Pons (tissue), 1 donor: ENCODE results near the gene ZNF415.
"Not testable (repeated sequence)": the region's sequence is repeated elsewhere in the genome, so short reads cannot be mapped to it uniquely, and the experiment has no call there.

ENCODE experiments used
- DNase-seq: peaks from one replicate; pipeline ENCODE4 v3.0.0-alpha.2; 2016; ENCODE audit warnings: low spot score

ZNF415 gene

DNA sequence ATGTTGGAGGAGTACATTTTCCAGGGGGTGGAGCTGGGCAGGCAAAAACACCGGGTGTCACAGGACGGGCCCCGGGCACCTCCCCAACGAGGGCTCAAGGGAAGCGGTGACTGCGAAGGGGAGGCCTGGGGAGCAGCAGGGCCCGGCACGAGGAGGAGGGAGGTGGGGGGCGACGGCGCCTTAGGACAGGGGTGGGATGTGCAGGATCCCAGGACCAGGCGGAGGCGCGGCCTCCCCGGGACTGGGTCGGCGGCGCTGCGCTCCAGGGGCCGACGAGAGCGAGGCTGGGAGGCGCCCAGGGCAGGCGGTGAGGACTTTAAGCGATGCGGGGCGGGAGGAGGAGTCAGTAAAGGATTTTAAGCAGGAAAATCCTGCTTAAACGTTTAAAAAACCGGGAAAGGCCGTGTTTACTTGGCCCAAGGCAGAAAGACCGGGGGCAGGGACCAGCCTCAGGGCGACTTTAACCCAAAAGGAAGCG is 29.9 kb downstream of the ZNF415 start:
- no peak for DNase-seq

DNA sequence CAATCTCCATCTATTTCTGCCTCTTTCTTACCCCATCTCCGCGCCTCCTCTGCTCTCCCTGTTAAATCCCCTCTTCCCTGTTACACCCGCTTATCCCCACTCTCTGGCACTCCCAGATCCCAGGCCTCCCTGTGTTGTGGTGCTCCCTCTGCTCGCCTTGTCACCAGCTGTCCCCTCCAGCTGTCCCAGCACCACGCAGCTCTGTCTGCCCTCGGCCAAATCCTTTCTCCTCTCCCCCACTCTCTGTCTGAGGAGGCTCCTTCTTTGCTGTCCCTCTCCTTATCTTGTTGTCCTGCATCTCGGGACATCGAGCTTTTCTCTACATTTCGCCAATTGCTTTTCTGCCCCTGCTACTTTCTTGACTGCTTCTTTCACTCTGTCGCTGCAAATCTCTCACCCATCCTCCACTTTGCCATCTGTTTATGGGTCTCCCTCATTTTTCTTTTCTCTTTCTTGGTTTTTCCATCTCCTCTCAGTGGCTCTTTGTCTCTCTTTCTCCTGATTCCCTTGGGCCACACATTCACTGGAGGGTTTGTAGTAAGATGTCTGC is 30.4 kb downstream of the ZNF415 start:
- DNase-seq = peak; percentile 16

DNA sequence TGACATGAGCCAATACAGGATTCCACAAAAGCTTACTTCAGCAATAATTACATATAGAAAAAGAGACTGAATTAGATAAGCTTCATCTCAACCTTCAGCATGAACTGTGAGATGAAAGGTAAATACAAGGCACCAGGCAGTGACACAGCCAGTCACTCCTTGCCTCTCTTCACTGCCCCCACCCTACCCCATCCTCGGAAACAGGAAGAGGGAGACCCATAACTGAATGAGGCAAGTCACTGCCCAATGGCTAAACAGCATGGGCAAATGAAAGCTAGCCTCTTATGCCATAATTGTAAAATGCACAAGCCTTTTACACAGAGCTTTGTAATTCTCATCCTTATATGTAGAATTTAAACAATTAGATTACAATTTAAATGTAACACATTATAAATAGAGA is 31.2 kb downstream of the ZNF415 start:
- no peak for DNase-seq

DNA sequence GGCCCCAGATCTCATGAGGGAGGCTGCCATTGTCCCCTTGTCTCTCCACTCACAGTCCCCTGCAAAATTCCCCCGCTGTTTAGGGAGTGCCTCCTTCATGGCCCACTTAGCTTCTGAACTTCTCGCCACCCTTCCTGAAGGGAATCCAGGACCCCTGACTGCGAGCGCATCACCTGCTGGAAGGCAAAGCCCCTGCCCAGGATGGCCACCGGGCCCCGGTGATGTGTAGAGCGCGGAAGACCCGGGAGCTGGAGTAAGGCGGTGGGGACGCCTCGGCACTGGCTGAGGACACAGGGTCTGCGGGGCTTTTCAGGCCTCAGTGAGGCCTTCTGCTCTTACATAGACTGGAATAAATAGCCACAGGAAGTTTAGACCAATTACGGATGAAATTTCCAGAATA is 34.1 kb downstream of the ZNF415 start:
- not testable (repeated sequence) for DNase-seq

DNA sequence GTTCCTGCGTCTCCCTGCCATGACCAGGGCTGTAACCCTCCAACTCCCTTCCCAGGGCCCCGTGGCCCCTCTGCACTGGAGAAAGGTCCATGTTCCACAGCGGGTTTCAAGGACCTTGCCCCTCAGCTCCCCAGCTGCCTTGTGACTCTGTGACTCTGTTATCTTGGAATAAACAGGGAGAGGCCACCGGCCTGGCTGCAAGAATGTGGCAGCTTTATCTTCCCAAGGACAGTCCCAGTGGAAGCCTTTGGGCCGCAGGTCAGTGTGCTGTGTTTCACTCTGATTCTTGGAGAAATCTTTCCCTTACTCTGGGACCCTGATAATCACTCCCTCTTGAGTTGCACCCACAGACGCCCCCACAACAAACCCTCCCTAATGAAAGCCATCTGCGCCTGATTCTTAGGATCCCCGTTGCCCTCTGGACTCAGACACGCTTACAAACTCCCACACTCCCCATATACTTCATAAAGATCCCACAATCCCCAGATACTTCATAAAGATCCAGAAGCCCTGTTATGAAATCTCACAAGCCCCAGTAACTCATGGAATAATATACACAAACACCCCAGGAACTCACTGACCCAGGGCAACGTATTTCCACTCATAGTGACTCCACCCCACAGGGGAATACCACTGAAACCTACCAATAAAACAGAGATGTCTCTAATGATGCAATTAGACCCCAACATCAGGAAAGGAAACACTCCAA is 35.6 kb downstream of the ZNF415 start:
- not testable (repeated sequence) for DNase-seq

DNA sequence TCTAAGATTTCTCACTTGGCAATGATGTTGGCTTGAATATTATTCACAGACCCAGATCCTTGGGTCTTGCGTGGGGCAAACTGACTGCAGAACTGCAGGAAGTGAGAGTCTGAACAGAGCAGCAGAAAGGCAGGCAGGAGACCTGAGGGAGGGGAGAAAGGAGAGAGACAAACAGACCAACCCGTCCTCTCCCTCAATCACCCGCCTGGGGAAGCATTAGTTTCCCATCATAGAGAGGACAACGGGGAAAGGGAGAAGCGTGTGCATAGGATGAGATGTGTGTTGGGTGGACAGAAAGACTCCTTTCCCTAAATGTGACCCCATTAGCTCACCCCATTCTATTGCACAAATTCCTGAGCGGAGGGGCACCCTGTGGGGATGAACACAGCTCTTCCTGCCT is 36.1 kb downstream of the ZNF415 start:
- not testable (repeated sequence) for DNase-seq

DNA sequence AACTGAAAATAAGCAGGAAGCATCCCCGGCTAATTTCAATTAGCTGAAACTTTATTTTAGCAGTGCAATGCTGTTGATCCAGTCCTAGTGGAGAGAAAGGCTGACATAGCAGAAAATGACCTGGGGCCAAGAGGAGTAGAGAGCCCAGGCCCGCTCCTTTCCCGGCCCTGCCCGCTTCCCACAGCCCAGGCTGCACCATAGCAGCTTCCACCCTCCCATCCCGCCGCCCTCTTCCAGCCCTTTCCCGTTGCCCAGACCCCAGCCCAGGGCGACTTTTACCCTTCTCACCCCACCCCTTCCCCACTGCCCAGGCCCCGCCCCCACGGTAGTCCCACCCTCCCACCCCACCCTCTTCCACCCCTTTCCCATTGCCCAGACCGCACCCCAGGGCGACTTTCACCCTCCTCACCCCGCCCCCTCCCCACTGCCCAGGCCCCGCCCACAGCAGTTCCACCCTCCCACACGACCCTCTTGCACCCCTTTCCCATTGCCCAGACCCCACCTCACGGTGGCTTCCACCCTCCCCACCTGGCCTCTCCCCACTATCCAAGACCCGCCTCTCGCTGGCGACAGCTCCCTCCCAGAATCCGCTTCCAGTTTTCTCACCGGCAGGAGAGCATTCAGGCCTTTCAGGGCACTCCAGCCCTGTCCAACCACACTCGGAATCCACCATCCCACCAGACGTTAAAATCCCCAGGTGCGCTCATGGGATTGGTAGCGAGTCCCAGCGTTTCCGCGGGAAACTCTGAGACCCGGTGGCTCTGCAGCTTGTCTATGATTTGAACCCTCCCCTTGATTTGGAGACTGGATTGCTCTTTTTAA is 37.7 kb downstream of the ZNF415 start:
- no peak for DNase-seq

DNA sequence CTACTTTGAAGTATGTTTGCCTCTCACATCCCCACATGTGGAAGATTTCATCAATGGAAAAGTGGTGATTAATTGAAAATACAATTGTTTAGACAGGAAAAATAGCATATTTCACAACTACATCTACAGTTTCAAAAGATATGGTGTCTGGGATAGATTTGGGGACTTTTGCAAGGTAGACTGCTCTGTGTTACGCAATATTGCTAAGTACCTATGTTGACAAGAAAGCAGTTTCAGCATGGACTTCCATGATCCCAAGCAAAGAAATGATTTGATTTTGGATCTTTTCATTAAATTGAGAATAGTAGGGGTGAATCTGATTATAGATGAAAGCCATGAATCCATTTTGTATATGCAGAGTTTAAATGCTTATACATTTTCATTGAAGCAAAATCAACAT is 40.0 kb downstream of the ZNF415 start:
- no peak for DNase-seq

DNA sequence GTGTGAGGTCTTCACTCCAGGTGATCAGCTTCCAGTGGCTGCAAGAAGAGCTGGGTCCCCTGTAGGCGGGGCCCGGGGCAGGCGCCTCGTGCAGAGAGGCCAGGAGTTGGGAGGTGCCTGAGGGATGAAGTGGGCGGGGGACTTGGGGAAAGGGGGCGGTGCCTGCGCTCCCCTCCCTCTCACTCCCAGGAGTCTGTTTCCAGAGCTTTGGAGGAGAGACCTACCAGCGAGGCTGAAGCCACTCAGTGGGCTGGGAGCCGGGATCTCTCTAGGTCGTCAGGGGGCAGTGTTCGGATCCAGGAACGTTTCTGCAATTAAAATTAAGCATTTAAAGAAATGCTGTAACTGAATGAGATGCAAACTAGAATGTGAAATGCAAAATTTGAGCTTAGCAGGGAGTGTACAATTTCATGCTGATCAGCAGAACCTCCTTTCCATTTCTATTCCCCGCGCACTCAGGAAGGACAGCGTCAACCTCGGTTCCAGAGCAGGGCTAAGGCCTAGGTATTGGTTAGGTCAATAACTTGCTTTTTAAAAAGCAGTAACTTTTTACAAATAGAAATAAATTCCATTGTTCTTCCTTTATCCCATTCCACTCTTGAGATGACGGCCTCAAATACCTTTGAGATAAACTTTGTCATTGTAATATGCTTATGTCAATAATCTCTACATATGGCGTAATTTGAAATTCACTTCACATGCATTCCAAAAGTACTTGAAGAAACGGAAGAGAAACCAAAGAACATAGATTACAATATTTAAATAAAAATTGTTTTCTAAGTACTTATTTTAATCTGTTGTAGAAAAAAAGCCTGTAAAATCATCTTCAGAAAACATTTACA is 41.1 kb downstream of the ZNF415 start:
- no peak for DNase-seq

DNA sequence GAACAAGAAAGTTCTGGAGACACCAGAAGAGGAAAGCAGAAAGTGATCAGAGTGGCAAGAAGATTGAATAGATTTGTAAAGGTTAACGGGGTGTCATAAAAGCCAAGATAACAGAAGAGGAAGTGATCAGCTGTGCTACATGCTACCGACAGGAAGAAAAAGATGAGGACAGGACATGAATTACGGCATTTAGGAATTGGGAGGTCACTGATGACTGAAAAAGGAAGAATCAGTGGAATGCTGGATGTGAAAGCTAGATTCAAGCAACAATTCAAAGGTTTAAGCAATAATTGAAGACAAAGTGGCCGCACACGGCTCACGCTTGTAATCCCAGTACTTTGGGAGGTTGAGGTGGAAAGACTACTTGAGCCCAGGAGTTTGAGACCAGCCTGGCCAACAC is 44.6 kb downstream of the ZNF415 start:
- DNase-seq = no peak

DNA sequence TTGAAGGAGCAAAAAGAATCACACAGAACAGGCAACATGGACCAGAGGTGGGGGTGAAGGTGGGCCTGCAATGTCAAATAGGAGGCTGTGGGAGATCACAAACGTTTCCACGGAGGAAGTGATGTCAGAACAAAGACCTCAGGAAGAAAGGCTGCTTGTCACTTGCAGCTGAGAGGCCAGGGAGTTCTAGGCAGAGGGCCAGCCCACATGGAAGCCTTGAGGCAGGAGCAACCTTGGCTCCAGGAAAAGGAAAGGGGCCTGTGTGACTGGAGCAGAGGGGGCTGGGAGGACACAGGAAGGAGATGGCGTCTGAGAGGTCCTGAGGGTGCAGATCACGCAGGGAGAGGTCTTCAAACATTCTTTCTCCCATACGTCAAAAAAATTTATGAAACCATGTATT is 45.8 kb downstream of the ZNF415 start:
- DNase-seq = peak; percentile 46

DNA sequence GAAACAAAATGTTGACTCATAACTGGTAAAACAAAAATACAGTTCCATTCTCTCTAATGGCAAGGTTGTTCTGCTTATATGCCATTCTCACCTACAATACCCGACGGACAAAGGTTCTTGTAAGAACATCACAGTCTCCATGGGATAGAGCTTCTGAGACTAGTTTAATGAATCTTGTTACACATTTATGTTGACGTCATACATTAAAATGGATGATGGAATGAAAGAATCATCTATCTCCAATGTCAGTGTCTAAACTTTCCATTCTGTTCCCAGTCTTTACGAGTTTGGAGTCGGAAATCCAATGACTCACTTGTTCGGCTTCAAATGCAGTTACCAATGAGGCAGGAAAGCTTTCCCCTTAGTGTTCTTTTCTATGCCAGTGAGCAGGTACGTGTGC is 47.2 kb downstream of the ZNF415 start:
- no peak for DNase-seq

DNA sequence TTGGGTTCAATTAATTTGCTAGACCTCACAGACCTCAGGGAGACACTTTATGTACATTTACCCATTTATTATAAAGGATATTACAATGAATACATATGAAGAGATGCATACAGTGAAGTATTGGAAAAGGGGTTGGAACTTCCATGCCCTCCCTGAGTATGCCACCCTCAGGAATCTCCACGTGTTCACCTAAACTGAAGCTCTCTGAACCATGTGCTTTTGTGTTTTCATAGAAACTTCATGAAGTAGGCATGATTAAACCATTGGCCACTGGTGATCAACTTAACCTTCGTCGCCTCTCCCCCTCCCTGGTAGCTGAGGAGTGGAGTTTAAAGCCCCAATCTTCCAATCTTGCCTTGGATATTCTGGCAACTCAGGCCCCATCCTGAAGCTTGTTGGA is 49.8 kb downstream of the ZNF415 start:
- no peak for DNase-seq

DNA sequence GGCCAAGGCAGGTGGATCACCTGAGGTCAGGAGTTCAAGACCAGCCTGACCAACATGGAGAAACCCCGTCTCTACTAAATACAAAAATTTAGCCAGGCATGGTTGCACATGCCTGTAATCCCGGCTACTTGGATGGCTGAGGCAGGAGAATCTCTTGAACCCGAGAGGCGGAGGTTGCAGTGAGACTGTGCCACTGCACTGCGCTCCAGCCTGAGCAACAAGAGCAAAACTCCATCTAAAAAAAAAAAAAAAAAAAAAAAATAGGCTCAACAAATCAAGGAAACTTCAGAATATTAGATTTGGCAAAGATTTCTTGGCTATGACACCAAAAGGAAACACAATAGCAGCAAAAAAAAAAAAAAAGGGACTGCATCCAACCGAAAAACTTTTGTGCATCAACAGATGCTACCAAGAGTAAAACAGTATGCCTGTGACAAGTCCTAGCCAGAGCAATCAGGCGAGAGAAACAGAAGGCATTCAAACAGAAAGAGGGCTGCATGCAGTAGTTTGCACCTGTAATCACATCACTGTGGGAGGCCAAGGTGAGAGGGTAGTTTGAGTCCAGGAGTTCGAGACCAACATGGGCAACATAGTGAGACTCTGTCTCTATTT is 53.3 kb downstream of the ZNF415 start:
- DNase-seq = no peak

DNA sequence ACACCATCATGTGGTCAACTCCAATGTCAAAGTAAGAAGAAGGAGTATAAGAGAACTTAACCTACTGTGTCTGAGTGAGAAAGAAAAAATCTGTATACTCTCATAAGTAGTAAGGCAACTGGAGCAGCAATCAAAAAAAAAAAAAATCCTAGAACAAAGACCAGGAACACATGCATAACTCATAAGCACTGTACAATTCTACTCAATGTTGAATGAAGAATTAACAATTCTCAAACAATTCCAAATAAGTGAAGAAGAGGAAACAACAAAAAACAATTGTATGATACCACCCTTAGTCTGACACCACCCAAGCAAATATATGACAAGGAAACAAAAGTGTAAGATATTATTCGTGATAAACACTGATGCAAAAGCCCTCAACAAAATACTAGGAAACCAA is 54.0 kb downstream of the ZNF415 start:
- no peak for DNase-seq

DNA sequence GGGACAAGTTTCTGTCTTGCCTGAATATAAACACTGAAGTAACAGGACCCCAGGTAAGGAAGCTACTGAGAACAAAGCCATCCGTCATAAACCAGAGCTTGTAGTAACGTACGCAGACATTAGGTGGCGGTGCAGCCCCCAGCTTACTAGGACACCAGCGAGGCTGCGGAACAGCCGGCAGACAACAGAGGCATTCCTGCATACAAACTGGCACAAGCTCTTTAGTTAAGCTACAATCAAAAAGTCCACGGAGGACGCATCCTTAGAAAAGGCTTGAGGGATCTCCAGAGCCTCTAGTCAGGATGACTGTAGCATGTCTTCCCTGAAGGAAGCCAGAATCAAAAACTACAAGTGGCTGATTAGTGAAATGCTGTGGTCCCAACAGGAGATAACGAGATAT is 55.7 kb downstream of the ZNF415 start:
- peak; percentile 69 for DNase-seq

DNA sequence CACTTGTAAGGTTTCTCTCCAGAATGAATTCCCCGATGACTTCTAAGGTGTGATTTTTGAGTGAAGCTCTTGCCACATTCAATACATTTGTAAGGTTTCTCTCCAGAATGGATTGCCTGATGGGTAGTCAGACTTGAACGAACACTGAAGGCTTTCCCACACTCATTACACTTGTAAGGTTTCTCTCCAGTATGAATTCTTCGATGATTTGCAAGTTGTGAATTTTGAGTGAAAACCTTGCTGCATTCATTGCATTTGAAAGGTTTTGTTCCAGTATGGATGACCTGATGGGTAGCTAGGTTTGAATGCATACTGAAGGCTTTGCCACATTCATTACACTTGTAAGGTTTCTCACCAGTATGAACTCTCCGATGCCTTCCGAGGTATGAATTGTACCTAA is 63.9 kb downstream of the ZNF415 start:
- no peak for DNase-seq

DNA sequence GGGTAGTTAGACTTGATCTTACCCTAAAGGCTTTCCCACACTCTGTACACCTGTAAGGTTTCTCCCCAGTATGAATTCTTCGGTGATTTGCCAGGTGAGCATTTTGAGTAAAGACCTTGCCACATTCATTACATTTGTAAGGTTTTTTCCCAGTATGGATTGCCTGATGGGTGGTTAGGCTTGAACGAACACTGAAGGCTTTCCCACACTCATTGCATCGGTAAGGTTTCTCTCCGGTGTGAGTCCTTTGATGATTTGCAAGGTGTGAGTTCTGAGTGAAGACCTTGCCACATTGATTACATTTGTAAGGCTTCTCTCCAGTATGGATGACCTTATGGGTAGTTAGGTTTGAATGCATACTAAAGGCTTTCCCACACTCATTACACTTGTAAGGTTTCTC is 64.5 kb downstream of the ZNF415 start:
- DNase-seq = no peak

DNA sequence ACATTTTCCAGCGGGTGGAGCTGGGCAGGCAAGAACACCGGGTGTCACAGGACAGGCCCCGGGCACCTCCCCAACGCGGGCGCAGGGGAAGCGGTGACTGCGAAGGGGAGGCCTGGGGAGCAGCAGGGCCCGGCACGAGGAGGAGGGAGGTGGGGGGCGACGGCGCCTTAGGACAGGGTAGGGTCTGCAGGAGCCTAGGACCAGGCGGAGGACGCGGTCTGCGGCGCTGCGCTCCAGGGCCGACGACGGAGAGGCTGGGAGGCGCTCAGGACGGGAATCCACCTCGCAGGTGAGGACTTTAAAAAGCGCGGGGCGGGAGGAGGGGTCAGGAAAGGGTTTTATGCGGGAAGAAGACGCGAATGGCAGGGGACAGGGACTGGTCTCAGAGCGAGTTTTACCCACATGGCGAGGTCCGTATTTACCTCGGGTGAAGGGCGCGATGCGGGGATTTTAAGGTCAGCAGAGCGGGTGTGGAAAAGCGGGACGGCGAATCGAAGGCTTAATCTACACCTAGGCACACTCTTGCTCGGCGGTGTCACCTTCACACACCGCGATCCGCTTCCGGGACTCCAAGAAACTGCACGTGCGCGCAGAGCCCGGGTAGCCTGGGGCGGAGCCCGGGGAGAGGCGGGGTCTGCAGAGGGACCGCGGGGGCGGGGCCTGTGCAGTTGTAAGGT is 74.7 kb downstream of the ZNF415 start:
- no peak for DNase-seq
